Right lobe of liver (tissue), 4 donors: ENCODE results near the gene KLC1.

Experiments used
- POLR2A ChIP-seq: fragments of 450-650 bp; IDR thresholded peaks from one replicate; pipeline ENCODE4 v1.6.1; 2017; ENCODE audit warnings: antibody characterized with exemption, mild to moderate bottlenecking
- TF ChIP-seq, protein P1 (sequence below), 4 donors: fragments of 200-600 bp in 3 of 4; fragments of 450-650 bp in 1 of 4; IDR thresholded peaks; one replicate each; pipeline versions ENCODE4 v1.5.1 to v1.8.0; 2016 to 2022; ENCODE audit warnings: antibody characterized with exemption in 4 of 4, mild to moderate bottlenecking in 2 of 4
- donor health status: DM: no; HTN: no; CAD: no.
- donor health status: DM: no; HTN: no; CAD: no.
- donor health status: DM: no; HTN: yes; CAD: no.

DNA sequence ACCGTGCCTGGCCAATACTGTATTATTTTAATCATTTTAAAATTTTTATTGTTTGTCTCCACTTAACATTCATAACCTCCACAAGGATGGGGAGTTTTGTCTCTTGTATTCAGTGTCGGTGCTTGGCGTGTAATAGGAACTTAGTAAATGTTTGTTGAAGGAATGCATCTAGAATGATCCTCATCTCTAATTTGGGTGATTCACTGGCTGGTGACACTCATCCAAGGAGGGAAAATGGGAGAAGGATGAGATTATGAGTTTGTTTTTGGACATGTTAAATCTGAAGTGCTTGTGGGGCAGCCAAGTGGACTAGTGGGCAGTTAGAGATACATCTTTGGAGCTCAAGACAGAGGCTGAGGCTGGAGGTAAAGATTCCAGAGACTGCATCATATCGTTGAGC, 5.1 kb downstream of the KLC1 start:
- TF ChIP-seq, protein P1, sequence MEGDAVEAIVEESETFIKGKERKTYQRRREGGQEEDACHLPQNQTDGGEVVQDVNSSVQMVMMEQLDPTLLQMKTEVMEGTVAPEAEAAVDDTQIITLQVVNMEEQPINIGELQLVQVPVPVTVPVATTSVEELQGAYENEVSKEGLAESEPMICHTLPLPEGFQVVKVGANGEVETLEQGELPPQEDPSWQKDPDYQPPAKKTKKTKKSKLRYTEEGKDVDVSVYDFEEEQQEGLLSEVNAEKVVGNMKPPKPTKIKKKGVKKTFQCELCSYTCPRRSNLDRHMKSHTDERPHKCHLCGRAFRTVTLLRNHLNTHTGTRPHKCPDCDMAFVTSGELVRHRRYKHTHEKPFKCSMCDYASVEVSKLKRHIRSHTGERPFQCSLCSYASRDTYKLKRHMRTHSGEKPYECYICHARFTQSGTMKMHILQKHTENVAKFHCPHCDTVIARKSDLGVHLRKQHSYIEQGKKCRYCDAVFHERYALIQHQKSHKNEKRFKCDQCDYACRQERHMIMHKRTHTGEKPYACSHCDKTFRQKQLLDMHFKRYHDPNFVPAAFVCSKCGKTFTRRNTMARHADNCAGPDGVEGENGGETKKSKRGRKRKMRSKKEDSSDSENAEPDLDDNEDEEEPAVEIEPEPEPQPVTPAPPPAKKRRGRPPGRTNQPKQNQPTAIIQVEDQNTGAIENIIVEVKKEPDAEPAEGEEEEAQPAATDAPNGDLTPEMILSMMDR (IDR thresholded peaks at IDR 0.05): no peak
- no peak for TF ChIP-seq POLR2A
